OCI-LY1 (cell line): Measurements from ENCODE around the gene GSKIP.

ENCODE experiments used
- H2AFZ ChIP-seq: fragments of 200-600 bp; sonication (generic), shearing (Covaris generic); 2 replicates; pipeline ENCODE4 v1.6.0; 2014; ENCODE audit warnings: antibody characterized with exemption, mild to moderate bottlenecking, low read length
- H3F3A ChIP-seq: fragments of 200-600 bp; sonication (generic), shearing (Covaris generic); 2 replicates; pipeline ENCODE4 v1.6.0; 2014; ENCODE audit warnings: mild to moderate bottlenecking, antibody characterized with exemption, low read length, moderate library complexity; ENCODE audit not compliant: insufficient read depth
- H3K27ac ChIP-seq: fragments of 200-600 bp; sonication (generic); 2 replicates; pipeline ENCODE4 v1.5.1; 2014; ENCODE audit warnings: low read length, mixed run types, mild to moderate bottlenecking, low read depth; ENCODE audit not compliant: poor library complexity, severe bottlenecking
- H3K27me3 ChIP-seq: fragments of 200-600 bp; sonication (generic); 2 replicates; pipeline ENCODE4 v1.6.0; 2014; ENCODE audit warnings: antibody characterized with exemption, mild to moderate bottlenecking, low read length, moderate library complexity; ENCODE audit not compliant: insufficient read depth
- H3K36me3 ChIP-seq: fragments of 200-600 bp; sonication (generic); 2 replicates; pipeline ENCODE4 v1.6.1; 2014; ENCODE audit warnings: mild to moderate bottlenecking, antibody characterized with exemption, low read length, moderate library complexity, mixed read lengths; ENCODE audit not compliant: insufficient read depth
- H3K4me1 ChIP-seq: fragments of 200-600 bp; sonication (generic); 2 replicates; pipeline ENCODE4 v1.5.1; 2014; ENCODE audit warnings: mild to moderate bottlenecking, low read length, moderate library complexity; ENCODE audit not compliant: insufficient read depth, severe bottlenecking
- H3K4me2 ChIP-seq: fragments of 200-600 bp; sonication (generic), shearing (Covaris generic); 2 replicates; pipeline ENCODE4 v1.6.1; 2014; ENCODE audit warnings: low read length
- H3K4me3 ChIP-seq: fragments of 200-600 bp; sonication (generic); 2 replicates; pipeline ENCODE4 v1.5.1; 2014; ENCODE audit warnings: low read length, low read depth, mild to moderate bottlenecking, mixed read lengths; ENCODE audit not compliant: poor library complexity, severe bottlenecking
- H3K79me2 ChIP-seq: fragments of 200-600 bp; shearing (Covaris generic); 2 replicates; pipeline ENCODE4 v1.6.1; 2016; ENCODE audit warnings: mixed run types, low read length, mixed read lengths; ENCODE audit not compliant: insufficient read depth
- H3K9ac ChIP-seq: fragments of 200-600 bp; sonication (generic), shearing (Covaris generic); 2 replicates; pipeline ENCODE4 v1.6.1; 2014; ENCODE audit warnings: mild to moderate bottlenecking, low read length, mixed read lengths
- H3K9me2 ChIP-seq: fragments of 200-600 bp; sonication (generic), shearing (Covaris generic); 2 replicates; pipeline ENCODE4 v1.6.1; 2014; ENCODE audit warnings: low read depth, mild to moderate bottlenecking, low read length, mixed read lengths
- H3K9me3 ChIP-seq: fragments of 200-600 bp; shearing (Covaris generic); 2 replicates; pipeline ENCODE4 v1.6.1; 2014; ENCODE audit warnings: low read length, mixed read lengths
- H4K20me1 ChIP-seq: fragments of 200-600 bp; sonication (generic), shearing (Covaris generic); 2 replicates; pipeline ENCODE4 v1.6.0; 2016; ENCODE audit warnings: mild to moderate bottlenecking, low read length; ENCODE audit not compliant: insufficient read depth
- CTCF ChIP-seq: fragments of 200-600 bp; sonication (generic), shearing (Covaris generic); IDR thresholded peaks from 2 replicates; pipeline ENCODE4 v1.5.1; 2017; ENCODE audit warnings: mild to moderate bottlenecking, antibody characterized with exemption, low read length, moderate library complexity, mixed read lengths
- EZH2 ChIP-seq: fragments of 200-600 bp; sonication (generic), shearing (Covaris generic); IDR thresholded peaks from 2 replicates; pipeline ENCODE4 v1.8.0; 2017; ENCODE audit warnings: borderline replicate concordance, mixed run types, mild to moderate bottlenecking, antibody characterized with exemption, low read length, moderate library complexity, mixed read lengths

The GSKIP gene

GRCh38 chr14:96370528-96370927 lies 7.2 kb downstream of the GSKIP start:
- peaks cover 3% of the 10 kb centered on the region; the same call in 1 of the 2 replicates for H3K9me3 ChIP-seq
- no peak overlapping the region for H2AFZ ChIP-seq
- TF ChIP-seq EZH2 (no peak), CTCF (no peak)
- H3K27me3 ChIP-seq, result no peaks in the 10 kb centered on the region
- H3K27ac ChIP-seq, result no peak overlapping the region
- no peak overlapping the region for H3K4me2 ChIP-seq
- no peaks in the 10 kb centered on the region for H4K20me1 ChIP-seq
- peaks cover 15% of the 10 kb centered on the region for H3K36me3 ChIP-seq
- H3K4me3 ChIP-seq, result no peak overlapping the region
- no peaks in the 10 kb centered on the region for H3K4me1 ChIP-seq
- H3F3A ChIP-seq, result no peaks in the 10 kb centered on the region; the same call in 1 of the 2 replicates
- no peak overlapping the region for H3K9ac ChIP-seq
- H3K79me2 ChIP-seq, result peaks cover 57% of the 10 kb centered on the region
- no peaks in the 10 kb centered on the region for H3K9me2 ChIP-seq

GRCh38 chr14:96373538-96373937 lies 10.2 kb downstream of the GSKIP start:
- Histone ChIP-seq H3K27ac (no peak overlapping the region), H3K4me2 (no peak overlapping the region), H3K9me2 (no peaks in the 10 kb centered on the region), H4K20me1 (no peaks in the 10 kb centered on the region), H3F3A (no peaks in the 10 kb centered on the region; the same call in 1 of the 2 replicates), H2AFZ (no peak overlapping the region), H3K9me3 (peaks cover 2% of the 10 kb centered on the region; the same call in 1 of the 2 replicates), H3K4me1 (no peaks in the 10 kb centered on the region), H3K36me3 (peaks cover 9% of the 10 kb centered on the region), H3K4me3 (no peak overlapping the region), H3K9ac (no peak overlapping the region), H3K79me2 (peaks cover 33% of the 10 kb centered on the region), H3K27me3 (no peaks in the 10 kb centered on the region)
- TF ChIP-seq CTCF (no peak), EZH2 (no peak)

GRCh38 chr14:96376093-96376492 lies 12.8 kb downstream of the GSKIP start:
- Histone ChIP-seq H3K9me3 (no peaks in the 10 kb centered on the region), H3K27ac (no peak overlapping the region), H3F3A (no peaks in the 10 kb centered on the region; the same call in 1 of the 2 replicates), H3K4me2 (no peak overlapping the region), H3K9me2 (no peaks in the 10 kb centered on the region), H4K20me1 (no peaks in the 10 kb centered on the region), H3K4me3 (no peak overlapping the region), H3K27me3 (no peaks in the 10 kb centered on the region), H3K79me2 (peaks cover 12% of the 10 kb centered on the region; the same call in 1 of the 2 replicates), H3K9ac (no peak overlapping the region), H3K4me1 (peaks cover 8% of the 10 kb centered on the region), H3K36me3 (no peaks in the 10 kb centered on the region), H2AFZ (no peak overlapping the region)
- no peak for TF ChIP-seq CTCF
